ENCODE results near the gene PLXNA4. TPM values are rescaled to one million over a fixed set of nuclear protein-coding genes. Genes with fewer than 3 reads are reported as not detected.

The PLXNA4 gene
- total RNA-seq, 1 donor from 2014 or later: 21.7 TPM

DNA sequence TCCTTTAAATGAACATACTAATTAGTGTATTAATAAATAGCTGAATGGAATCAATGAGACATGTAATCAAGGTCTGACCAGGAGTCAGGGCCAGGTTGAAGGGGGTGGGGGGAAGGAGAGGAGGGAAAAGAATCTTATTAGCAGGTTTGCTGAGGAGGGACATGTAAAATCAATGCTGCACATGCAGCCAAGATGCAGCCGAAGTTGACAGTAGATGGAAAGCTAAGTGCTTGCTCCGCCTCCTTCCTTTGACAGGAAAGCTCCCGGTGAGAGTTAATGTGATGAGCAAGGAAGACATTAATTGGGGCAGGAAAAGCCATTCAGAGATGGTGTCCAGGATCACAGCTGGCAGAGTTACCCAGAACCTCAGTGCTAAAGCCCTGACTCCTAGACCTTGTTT, 24.4 kb downstream of the PLXNA4 start:
- Mint-ChIP-seq H3K4me1 (peaks cover 17% of the 10 kb centered on the region), H3K27me3 (ENCODE audit: low read depth) (peaks cover 2% of the 10 kb centered on the region), H3K9me3 (peaks cover 16% of the 10 kb centered on the region), H3K36me3 (ENCODE audit: low read depth) (peaks cover 26% of the 10 kb centered on the region), H3K4me3 (no peak overlapping the region), H3K27ac (ENCODE audit: unreplicated experiment) (no peak overlapping the region)
- no peak for DNase-seq (ENCODE audit: low read depth, low spot score)
- TF ChIP-seq, protein P1, sequence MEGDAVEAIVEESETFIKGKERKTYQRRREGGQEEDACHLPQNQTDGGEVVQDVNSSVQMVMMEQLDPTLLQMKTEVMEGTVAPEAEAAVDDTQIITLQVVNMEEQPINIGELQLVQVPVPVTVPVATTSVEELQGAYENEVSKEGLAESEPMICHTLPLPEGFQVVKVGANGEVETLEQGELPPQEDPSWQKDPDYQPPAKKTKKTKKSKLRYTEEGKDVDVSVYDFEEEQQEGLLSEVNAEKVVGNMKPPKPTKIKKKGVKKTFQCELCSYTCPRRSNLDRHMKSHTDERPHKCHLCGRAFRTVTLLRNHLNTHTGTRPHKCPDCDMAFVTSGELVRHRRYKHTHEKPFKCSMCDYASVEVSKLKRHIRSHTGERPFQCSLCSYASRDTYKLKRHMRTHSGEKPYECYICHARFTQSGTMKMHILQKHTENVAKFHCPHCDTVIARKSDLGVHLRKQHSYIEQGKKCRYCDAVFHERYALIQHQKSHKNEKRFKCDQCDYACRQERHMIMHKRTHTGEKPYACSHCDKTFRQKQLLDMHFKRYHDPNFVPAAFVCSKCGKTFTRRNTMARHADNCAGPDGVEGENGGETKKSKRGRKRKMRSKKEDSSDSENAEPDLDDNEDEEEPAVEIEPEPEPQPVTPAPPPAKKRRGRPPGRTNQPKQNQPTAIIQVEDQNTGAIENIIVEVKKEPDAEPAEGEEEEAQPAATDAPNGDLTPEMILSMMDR (conservative IDR thresholded peaks at IDR 0.05): no peak

DNA sequence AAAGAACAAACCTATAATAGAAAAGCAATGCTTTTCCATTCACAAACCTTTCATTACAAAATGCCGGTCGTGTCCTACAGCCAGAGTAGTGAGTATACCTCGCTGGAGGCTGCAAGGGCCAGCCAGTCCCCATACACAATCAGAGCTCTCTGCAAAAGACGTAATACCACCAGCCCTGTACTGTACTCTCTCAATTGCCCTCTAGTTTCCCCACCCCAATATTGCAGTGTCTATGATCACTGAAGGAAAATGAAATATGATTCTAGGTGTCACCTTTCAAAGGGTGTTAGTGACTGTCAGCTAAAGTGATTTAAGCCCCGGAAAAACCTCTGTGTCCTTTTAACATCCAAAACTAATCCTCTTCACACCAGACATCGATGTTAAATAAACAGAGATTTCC, 24.8 kb downstream of the PLXNA4 start:
- Mint-ChIP-seq H3K27ac (ENCODE audit: unreplicated experiment) (no peak overlapping the region), H3K4me1 (peaks cover 17% of the 10 kb centered on the region), H3K27me3 (ENCODE audit: low read depth) (peaks cover 2% of the 10 kb centered on the region), H3K4me3 (no peak overlapping the region), H3K9me3 (peaks cover 16% of the 10 kb centered on the region), H3K36me3 (ENCODE audit: low read depth) (peaks cover 26% of the 10 kb centered on the region)
- no peak for DNase-seq (ENCODE audit: low read depth, low spot score)
- TF ChIP-seq, protein P1 (conservative IDR thresholded peaks at IDR 0.05): no peak

DNA sequence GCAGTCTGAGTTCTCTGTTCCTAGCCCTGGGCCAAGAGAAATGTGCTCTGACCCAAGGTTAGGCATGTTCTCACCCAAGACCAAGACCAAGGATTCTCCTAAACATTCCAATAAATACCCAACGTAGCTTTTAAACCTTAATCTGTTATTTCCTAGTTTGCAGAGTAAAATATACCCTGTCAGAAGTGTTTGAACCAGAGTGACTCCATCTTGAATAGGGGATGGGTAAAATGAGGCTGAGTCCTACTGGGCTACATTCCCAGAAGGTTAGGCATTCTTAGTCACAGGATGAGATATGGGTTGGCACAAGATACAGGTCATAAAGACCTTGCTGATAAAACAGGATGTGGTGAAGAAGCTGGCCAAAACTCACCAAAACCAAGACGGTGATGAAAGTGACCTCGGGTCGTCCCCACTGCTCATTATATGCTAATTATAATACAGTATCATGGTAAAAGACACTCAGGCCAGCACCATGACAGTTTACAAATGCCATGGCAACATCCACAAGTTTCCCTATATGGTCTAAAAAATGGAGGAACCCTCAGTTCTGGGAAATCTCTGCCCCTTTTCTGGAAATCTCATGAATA, 27.7 kb downstream of the PLXNA4 start:
- peaks cover 2% of the 10 kb centered on the region for H3K27me3 Mint-ChIP-seq (ENCODE audit: low read depth)
- peaks cover 25% of the 10 kb centered on the region for H3K36me3 Mint-ChIP-seq (ENCODE audit: low read depth)
- no peak overlapping the region for H3K27ac Mint-ChIP-seq (ENCODE audit: unreplicated experiment)
- TF ChIP-seq, protein P1 (conservative IDR thresholded peaks at IDR 0.05): no peak
- peaks cover 16% of the 10 kb centered on the region for H3K9me3 Mint-ChIP-seq
- H3K4me1 Mint-ChIP-seq: peaks cover 20% of the 10 kb centered on the region
- no peak overlapping the region for H3K4me3 Mint-ChIP-seq
- DNase-seq (ENCODE audit: low read depth, low spot score): no peak

DNA sequence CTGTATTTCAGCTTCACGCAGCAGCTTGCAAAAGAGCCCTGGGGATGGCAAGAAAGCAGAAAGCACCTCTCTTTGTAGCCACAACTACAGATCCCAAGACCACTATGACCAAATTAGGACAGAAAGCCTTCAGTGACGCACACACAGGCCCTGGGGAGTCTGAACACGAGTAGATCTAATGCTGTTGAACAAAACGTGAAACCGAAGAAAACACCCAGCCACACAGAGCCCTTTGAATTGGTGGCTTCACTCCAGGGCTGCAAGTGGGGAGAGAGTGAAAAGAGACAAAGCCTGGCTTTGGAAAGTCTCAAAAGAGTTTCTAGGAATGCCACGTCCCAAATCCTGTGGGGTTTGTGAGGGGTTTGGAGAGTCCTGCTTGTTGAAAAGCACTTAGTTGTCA, 28.4 kb downstream of the PLXNA4 start:
- Mint-ChIP-seq H3K4me3 (no peak overlapping the region), H3K9me3 (peaks cover 13% of the 10 kb centered on the region), H3K4me1 (peaks cover 19% of the 10 kb centered on the region), H3K27ac (ENCODE audit: unreplicated experiment) (peak overlapping the region; percentile 86), H3K36me3 (ENCODE audit: low read depth) (peaks cover 27% of the 10 kb centered on the region), H3K27me3 (ENCODE audit: low read depth) (peaks cover 2% of the 10 kb centered on the region)
- TF ChIP-seq, protein P1 (conservative IDR thresholded peaks at IDR 0.05): no peak
- DNase-seq (ENCODE audit: low read depth, low spot score): no peak

DNA sequence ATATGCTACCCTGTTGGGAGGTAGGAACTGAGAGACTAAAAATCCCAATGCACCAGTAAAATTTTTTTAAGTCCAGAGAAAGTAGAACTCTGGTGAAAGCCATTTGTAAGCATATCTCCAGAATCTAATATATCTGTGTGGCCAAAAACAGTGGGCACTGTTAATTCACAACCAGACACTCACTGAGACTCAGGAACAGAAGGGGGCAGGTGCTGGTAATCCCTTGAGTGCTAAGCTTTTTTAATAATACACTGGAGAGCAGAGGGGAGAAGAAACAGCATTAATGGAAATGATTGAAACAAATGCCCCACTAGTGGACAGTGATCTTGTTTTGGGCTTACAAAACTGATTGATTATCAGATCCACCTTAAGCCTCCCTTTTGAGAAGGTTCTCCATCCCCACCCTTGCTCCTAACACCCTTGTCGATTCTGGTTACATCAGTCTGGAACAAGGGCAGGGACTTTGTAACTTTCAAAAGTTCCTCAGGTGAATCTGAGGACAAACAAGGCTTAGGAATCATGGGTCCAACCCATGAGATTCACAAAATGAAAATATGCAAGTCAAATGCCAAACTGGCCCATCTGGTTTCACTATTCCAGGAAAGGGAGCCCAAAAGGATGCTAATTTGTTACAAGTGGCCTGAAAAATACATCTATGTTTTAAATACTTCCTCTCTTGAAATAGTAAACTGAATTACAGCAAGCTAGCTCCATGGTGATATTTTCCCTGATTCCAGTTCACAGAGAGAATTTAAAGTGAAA, 29.7 kb downstream of the PLXNA4 start:
- peaks cover 13% of the 10 kb centered on the region for H3K4me1 Mint-ChIP-seq
- TF ChIP-seq, protein P1 (conservative IDR thresholded peaks at IDR 0.05): no peak
- H3K36me3 Mint-ChIP-seq (ENCODE audit: low read depth): peaks cover 21% of the 10 kb centered on the region
- no peak overlapping the region for H3K27ac Mint-ChIP-seq (ENCODE audit: unreplicated experiment)
- H3K9me3 Mint-ChIP-seq: peaks cover 13% of the 10 kb centered on the region
- DNase-seq (ENCODE audit: low read depth, low spot score): no peak
- peaks cover 2% of the 10 kb centered on the region for H3K27me3 Mint-ChIP-seq (ENCODE audit: low read depth)
- no peak overlapping the region for H3K4me3 Mint-ChIP-seq
